Cerebellar cortex (tissue), 1 donor: ENCODE results near the gene N4BP2L1.

Experiments
- DNase-seq: peaks from one replicate; pipeline ENCODE4 v3.0.0-alpha.2; 2015; ENCODE audit warnings: low spot score

N4BP2L1 gene

DNA sequence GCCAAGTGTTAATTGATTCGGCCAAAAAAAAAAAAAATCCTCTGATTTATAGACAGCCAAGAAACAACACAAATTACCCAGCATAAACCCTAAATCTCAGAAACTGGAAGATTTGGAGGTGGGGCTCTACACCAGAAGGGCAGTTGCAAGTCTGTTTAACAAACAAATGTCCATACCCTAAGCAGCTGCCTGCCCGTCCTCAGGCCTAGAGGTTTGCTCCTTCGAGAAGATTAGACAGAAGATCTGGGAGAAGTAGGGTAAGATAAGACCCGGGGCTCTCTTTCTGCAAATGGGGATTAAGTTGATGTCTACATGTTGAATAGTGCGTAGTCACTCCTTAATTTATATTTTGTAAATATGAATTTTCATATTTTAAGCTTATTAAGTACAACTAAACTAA, 3.4 kb upstream of the N4BP2L1 start:
- DNase-seq = no peak

DNA sequence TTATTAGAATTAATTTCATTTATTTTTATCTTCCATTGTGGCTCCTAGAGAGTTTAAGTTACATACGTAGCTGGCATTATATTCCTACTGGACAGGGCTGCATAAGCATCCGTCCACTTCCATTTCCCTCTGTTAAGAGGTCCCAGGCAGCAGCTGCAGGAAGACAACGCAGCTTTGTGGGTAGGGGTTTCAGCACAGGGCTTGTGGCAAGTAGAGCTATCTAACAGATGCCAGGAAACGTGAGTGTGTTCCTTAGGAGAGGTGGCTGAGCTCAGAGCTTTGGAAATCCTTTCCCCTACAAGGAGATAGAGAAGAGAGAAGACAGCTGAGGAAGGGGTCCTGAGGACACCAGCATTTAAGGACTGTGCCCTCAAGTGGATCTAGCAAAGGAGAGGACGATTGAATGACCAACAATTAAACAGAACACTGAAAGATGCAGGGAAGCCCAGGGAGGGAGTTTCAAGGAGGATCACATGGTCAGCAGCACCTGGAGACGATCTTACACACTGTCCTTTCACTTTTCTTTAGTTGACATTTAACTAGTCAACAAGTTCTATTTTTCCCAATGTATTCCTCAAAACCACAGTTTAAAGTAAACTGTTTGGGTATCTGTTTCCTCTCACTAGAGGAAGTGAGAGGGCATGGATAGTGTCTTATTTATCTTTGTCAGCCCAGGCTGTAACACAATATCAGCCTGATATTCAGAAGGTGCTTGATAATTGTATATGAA, 2.3 kb upstream of the N4BP2L1 start:
- no peak for DNase-seq

DNA sequence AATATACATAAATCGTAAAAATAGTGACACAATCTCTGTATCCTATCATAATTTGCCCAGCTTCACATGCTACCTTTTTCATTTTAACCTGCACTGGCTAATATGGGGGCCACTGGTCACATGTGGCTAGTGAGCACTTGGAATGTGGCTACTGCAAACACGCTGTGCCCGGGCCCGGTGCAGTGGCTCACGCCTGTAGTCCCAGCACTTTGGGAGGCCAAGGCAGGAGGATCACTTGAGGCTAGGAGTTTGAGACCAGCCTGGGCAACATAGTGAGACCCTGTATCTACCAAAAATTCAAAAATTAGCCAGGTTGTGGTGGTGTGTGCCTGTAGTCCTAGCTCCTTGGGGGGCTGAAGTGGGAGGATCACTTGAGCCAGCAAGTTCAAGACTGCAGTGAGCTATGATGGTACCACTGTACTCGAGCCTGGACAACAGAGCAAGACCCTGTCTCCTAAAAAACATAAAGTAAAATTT, 1.5 kb upstream of the N4BP2L1 start:
- no peak for DNase-seq

DNA sequence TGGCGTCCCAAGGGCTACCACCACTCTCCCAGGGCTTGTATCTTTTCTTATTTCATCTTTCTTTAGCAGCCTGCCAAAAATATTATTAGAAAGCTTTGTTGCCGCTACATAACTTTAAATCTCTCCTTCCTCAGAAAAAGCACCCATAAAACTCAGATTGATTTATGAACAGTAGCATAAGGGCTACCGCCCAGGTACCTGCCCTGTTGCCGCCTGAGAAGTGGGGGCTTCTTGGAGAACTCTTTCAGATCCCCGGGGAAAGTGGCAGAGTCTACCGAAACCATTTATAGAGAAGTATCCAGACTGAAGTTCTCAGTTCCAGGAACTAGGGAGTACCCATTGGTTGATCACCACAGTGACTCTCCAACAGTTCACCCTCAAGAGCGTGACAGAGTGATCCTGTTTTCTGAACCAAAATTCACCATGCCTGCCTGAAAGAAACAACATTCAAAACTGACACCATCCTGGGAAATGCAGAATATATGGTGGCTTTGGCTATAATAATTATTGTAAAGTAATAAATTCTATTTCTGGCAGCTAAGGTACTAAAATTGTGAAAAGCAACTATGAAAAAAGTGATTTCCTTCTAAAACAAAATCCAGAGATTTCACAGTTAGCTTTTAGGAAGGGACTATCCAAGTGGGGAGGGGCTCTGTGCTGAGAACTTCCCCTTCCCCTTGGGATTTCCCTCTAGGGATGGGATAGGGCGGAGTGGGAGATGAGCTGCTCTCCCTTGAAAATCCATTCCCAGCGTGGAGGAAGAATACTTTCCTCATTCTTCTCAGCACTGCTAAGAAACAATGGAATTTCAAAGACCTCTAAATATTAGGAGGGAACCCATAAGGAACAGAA, 877 bp upstream of the N4BP2L1 start:
- no peak for DNase-seq

DNA sequence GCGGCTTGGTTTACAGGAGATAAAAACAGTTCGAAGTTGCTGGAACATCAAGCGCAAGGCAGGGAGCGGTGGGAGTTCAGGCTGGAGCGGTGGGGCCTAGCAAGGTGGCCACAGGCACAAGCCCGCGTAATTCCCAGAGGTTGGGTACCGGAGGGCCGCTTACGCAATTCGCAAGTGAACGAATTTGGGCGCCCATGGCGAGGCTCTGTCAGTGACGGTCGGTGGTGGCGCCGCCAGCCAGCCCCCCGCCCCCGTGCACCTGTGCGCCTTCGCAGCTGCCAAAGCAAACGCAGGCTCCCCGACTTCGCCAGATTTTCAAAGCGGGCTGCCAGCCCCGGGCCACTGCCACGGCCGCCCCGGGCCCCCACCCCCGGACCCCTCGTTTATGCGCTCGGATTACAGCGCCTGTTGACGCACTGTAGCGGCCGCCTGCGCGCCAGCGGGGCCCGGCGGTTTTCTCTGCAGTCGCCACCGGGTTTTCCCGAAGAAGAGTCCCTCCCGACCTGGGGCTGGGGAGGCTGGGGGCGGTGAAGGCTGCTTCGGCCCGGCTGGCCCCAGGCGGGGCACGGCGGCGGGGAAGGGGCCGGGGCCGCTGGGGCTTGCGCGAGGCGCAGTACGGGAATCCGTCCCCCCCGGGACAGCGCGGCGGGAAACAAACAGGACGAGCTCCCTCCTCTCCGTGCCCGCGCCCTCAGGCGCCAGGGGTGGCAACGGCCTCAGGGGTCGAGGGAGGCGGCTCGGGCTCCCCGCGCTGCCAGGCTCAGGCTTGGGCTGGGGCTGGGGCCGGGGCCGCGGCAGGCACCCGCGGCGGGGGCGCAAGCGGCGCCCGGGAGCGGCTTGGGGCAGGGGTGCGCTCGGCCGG, 709 bp downstream of the N4BP2L1 start:
- no peak for DNase-seq

DNA sequence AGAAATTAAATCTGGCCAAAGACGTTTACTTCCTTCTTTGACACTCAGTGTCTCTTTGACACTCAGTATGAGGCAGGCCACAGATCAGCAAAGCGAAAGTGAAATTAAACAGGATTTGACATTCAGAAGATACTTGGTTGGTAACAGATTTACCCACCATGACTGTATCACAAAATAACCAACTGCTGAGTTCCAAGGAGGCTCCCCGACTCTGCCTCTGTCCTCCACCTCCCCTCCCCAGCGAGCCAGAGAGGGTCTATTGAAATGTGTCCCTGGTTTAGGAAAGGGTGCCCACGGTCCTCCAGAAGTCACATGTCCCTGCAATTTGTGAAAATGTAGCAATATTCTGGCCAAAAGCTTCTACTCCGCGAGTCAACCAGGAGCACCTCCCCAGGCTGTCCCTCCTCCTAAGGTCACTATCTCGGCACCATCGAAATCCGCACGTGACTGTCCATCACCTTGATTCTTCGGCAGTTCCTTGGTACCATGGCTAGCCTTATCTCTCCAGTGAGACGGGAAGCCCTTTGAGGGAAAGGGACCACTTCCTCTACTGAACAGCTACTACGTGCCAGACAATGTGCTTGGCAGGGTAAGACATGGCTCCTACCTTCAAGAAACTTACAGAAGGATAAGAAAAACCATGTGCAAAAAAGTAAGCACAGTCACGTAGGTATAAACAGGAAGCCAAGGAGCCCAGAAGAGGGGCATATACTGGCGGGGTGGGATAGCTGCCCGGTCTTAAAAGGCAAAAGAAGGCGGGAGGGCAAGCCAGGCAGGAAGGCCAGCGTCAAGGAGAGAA, 1.5 kb downstream of the N4BP2L1 start:
- DNase-seq = peak; percentile 50

DNA sequence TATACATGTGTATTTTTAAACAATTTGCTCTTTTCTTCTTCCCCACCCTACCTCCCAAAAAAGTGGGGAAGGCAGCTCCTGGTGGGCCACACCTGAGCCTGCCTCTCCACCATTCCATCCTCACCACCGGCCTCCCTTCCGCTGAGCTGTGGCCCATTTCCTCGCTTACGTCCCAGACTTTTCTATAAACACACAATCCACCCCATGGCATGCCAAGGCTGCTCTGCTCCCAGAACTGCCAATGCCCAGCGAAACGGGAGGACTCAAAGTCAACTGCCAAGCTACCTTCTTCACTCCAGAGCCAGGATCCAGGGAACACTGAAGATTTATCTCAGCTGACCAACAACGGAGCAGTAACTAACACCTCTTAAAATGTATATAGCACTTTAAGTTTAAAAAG, 2.8 kb downstream of the N4BP2L1 start:
- DNase-seq = no peak

DNA sequence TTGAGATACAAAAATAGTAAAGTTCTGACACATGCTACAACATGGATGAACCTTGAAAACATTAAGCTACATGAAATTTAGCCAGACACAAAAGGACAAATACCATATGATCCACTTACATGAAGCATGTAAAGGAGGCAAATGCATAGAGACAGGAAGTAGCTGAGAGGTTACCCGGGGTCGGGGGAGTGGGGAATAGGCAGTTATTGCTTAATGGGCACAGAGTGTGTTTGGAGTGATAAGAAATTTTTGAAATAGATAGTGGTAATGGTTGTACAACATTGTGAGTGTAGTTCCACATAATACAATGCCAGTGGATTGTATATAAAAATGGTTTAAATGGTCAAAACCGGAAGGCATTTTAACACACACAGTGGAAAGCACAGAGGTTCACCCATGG, 4.3 kb downstream of the N4BP2L1 start:
- DNase-seq = no peak

DNA sequence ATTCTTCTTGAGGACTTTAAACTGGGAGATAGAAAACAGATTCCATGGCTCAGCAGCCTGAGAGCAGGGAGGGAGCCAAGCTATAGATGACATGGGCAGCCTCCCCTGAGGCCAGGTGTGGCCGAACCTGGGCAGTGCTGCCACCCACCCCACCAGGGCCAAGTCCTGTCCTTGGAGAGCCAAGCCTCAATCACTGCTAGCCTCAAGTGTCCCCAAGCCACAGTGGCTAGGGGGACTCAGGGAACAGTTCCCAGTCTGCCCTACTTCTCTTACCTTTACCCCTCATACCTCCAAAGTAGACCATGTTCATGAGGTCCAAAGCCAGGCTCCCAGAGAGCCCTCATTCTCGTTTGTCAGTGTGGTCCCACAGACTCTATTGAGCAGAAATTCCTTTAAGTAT, 8.1 kb downstream of the N4BP2L1 start:
- no peak for DNase-seq

DNA sequence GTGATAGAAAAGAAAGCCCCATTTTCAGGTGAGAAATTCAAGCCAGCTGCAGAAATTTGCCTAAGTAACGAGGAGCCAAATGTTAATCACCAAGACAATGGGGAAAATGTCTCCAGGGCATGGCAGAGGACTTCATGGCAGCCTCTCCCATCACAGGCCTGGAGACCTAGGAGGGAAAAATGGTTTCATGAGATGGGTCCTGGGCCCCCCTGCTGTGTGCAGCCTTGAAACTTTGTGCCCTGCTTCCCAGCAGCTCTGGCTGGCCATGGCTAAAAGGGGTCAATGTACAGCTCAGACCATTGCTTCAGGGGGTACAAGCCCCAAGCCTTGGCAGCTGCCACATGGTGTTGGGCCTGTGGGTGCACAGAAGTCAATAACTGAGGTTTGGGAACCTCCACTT, 9.9 kb downstream of the N4BP2L1 start:
- no peak for DNase-seq

DNA sequence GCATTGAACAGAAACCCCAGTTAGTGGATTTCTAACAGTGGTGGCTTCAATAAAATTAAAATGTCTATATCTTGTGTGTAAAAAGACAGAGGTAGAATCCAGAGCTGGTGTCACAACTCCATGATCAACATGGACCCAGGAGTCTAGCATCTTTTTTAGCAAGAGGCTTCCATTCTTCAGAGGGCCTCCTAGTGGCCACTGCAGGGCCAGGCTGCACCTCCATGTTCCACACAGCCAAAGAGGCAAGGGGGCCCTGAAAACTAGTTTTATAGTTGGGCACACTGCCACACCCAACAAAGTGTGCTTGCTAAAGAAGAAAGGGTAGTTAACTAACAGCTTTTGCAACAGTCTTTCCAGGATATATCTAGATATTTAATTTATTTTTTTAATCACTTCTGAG, 12.9 kb downstream of the N4BP2L1 start:
- DNase-seq = no peak

DNA sequence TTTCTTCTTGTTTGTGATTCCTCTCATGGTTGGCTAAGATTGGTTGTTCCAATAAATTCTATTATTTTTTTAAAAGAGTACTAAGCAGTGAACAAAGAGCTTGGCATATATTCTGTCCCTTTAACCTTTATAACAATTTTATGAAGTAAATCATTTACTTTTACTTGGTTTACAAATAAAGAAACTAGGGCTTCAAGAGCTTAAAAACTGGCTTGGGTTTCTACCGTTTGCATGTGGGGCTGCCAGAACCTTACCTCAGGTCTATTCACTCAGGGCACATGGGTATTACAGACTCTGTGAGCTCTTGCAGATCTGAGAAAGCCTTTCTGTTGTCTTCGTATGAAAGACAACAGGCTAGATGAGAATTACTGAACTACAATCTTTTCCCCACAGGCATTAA, 13.3 kb downstream of the N4BP2L1 start:
- DNase-seq = no peak

DNA sequence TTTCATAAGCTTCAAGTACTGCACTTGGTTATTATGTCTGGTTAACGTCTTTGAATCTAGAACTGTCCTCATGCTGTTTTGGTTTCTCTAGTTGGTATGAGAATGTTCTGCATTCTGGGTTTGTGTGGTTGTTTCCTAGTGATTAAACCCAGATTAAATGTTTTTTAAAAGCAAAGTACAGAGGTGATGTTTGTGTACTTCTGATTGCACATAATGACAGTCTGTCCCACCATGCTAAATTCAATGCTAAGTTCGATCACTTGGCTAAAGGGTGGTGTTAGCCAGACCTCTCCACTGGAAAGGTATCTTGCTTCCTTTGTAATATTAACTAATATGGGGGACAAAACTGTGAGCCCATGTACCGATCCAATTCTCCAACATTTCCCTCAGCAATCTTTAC, 14.6 kb downstream of the N4BP2L1 start:
- no peak for DNase-seq

DNA sequence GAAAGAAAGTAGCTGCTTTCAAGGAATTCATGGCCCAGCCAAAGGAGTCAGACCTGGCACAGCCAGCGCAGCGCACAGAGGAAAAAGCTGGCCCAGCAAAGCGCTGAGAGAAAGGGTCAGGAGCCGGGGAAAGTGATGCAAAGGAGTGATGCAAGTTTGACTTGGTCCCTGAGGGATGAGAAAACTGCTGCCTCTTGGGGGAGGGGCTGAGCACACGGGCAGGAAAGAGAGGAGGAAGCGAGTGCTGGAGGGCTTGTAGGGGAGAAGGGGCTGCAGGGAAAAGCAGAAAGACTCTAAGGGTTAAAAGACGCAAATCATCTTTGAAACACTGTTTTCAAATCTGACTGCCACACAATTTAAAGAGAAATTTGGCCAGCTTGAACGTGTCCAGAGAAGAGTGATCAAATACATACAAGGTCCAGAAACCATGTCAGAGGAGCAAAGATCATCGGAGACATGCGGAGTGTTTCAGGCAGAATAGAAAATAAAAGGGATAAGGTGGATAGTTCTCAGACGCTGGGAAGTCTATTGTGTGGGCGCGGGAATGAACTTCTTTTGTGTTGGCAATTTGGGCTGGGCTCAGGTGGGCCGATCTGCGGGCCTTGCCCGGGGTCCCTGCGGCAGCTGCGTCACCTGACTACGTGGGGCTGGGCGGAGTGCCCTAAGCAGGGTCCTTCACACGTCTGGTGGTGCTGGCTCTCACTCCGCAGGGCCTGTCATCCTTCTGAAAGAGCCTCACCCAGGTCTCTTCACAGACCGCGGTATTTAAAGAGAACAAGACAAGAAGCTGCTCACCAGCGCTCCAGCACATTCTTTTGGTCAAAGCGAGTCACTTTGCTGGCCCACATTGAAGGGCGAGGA, 18.1 kb downstream of the N4BP2L1 start:
- no peak for DNase-seq

DNA sequence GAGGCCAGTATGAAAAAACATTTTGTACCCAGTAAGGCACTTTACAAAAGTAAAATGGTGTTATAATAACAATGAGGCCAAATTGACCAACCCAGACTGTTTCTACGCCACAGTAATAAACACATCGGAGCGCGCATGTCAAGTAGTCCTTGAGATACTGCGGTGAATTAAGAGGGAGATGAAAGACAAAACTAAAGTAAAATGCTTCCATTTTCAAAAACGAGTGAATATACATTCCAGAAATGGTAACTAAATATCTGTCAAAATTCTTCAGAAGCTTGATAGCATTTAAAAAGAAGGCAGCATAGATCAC, 19.0 kb downstream of the N4BP2L1 start:
- DNase-seq = no peak

DNA sequence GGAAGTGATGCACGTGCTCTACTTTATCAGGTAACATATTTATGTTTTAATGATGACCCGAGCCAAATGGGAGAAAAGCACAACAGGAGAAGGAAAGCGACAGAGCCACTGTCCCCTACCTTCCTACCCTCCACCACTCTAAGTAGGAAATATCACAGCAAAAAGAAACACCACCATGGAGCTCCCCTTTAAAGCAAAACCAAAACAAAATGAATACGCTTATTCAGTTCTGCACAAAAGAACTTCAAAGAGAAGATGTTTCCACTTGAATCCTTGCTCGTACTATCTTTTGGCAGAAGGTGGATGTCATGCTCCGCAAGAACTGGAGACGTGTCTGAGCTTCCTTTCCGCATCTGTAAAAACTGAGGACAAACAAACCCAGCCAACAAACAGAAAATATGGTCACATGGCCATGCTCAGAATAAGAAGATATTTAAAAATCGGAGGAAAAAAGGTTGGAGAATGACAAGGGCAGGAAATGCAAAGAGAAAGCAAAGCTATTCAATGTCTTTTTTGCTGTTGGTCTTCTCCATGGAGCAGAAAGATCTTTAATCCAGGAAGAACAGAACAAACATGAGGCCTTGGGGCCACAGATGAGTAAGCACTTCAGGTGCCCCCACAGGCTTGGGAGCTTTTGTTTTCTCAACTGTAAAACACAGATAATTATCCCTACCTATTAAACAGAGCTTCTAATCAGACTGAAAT, 19.5 kb downstream of the N4BP2L1 start:
- no peak for DNase-seq

DNA sequence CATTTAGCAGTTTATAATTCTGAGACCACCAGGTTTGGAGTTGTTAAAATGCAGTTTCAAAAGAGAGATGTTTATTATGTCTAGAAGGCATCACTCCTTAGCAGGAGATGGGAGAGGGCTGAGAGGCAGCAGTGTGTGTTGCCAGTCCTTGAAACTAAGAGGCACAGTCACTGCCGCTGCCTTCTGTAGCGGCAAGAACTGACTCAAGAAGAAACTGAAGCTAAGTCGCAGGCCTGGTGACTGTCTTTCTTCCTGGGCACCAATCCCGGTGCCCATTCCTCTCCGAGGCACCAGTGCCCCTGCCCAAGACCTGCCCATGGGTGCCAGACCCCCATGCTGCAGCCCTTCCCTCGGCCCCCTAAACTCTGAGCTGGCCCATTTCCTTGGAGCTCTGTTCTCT, 20.1 kb downstream of the N4BP2L1 start:
- no peak for DNase-seq

DNA sequence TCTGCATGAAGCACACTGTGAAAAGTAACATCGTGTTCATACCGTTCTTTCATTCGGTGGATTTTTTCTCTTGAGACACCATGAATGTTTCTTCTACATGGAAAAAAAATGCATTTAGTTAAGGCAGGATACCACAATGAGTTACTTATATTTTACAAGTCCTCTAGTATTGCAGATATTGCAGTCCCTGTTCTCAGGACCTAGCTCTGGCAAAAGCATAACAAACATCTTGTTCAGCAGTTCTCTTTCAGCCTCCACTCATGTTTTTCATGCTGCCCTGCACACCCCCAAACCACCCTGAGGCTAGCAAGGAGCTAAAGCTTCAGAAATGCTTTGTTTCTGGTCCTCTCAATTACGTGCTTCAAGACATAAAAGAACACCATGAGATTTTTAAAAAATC, 24.8 kb downstream of the N4BP2L1 start:
- DNase-seq = no peak

DNA sequence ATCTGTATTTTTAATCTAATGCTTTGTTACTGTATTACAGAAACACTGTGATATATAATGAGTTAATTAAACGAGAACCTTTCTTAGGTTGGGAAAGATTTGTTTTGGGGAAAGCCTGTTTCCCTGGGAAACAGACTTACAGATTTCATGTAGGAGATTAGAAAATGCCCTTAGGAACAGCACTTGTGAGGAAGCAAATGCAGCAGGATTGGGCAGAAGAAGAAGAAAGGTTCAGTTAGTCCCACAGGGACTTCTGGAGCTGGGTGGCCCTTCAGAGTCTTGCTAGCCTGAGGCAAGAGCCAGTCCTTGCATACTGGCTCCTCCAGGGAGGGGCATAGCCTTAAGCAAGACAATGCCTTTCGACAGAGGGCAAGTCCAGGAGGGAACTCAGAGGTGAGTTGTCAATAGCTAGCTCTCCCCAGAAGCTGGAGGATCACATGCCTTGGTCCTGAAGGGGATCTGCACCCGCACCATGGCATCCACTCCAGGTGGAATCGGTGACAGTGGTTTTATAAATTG, 36.8 kb downstream of the N4BP2L1 start:
- DNase-seq = no peak

DNA sequence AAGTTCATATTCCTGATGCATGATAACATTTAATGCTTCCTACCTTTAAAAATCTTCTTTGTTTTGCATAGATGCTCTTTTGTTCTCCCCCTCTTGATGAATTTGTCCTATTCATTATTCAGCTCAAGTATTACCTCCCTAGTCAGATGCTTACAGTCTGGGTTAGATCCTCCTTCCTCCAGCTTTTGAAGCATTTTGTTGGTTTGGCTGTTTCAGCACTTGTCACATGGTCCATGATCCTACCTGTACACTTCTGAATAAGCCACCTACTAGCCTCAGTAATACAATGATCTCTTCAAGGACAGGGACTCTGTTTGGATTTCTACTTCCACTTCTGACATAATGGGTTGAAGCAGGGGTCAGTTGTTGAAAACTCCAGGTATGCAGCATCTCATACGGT, 37.4 kb downstream of the N4BP2L1 start:
- DNase-seq = no peak
